WTC11 (cell line): ENCODE measurements around the gene NOD1. TPM values are rescaled to one million over a fixed set of nuclear protein-coding genes. Genes with fewer than 3 reads are reported as not detected.

Source experiments
- ATAC-seq: fragments of 200-7000 bp; cut with Tn5 transposase; 2 replicates; pipeline ENCODE4 v1.10.0; 2021; ENCODE audit warnings: mild to moderate bottlenecking, moderate library complexity
- CTCF ChIA-PET: fragments of 300-600 bp; sonication (Branson Sonifier 250); formaldehyde crosslinking; loops from one replicate; lab custom pipeline; 2021; ENCODE audit warnings: antibody characterized with exemption; lab: Charles Lee
- POLR2A ChIA-PET: fragments of 350-600 bp; sonication (Branson Sonifier 250); formaldehyde crosslinking; loops from one replicate; lab custom pipeline; 2021; ENCODE audit warnings: antibody characterized with exemption; lab: Charles Lee
- DNase-seq: peaks from one replicate; pipeline ENCODE4 v3.0.0; 2021; ENCODE audit warnings: low spot score
- H3K27ac Mint-ChIP-seq: 2 replicates; pipeline ENCODE4 v1.8.0; 2021; ENCODE audit warnings: mixed read lengths
- H3K27me3 Mint-ChIP-seq: 2 replicates; pipeline ENCODE4 v1.8.0; 2021; ENCODE audit warnings: low read depth, mild to moderate bottlenecking, moderate library complexity, mixed read lengths
- H3K36me3 Mint-ChIP-seq: 2 replicates; pipeline ENCODE4 v1.8.0; 2021; ENCODE audit warnings: mixed read lengths
- H3K4me1 Mint-ChIP-seq: 2 replicates; pipeline ENCODE4 v1.8.0; 2022; ENCODE audit warnings: mixed read lengths
- H3K4me3 Mint-ChIP-seq: 2 replicates; pipeline ENCODE4 v1.8.0; 2021; ENCODE audit warnings: mild to moderate bottlenecking, moderate library complexity, mixed read lengths
- H3K9me3 Mint-ChIP-seq: 2 replicates; pipeline ENCODE4 v1.8.0; 2021; ENCODE audit warnings: mixed read lengths
- AR ChIP-seq: fragments of 250-450 bp; sonication (Bioruptor Pico); IDR thresholded peaks from 2 replicates; pipeline ENCODE4 v1.9.0; 2021; ENCODE audit warnings: mild to moderate bottlenecking
- E2F1 ChIP-seq: sonication (generic); formaldehyde crosslinking; IDR thresholded peaks from 2 replicates; pipeline ENCODE4 v1.8.0; 2022; ENCODE audit warnings: mild to moderate bottlenecking, missing genetic modification reagents
- E2F5 ChIP-seq: sonication (generic); formaldehyde crosslinking; IDR thresholded peaks from 2 replicates; pipeline ENCODE4 v1.8.1; 2022; ENCODE audit warnings: mild to moderate bottlenecking, moderate library complexity, missing genetic modification reagents
- ESRRA ChIP-seq: sonication (generic); formaldehyde crosslinking; IDR thresholded peaks from 2 replicates; pipeline ENCODE4 v1.8.1; 2022; ENCODE audit warnings: mild to moderate bottlenecking, missing genetic modification reagents, borderline replicate concordance
- FOXJ3 ChIP-seq: sonication (generic); formaldehyde crosslinking; IDR thresholded peaks from 2 replicates; pipeline ENCODE4 v1.9.0; 2021; ENCODE audit warnings: missing genetic modification reagents, mild to moderate bottlenecking, borderline replicate concordance
- FOXK1 ChIP-seq: sonication (generic); formaldehyde crosslinking; IDR thresholded peaks from 2 replicates; pipeline ENCODE4 v1.8.0; 2022; ENCODE audit warnings: mild to moderate bottlenecking, moderate library complexity, missing genetic modification reagents
- GABPB1 ChIP-seq: sonication (generic); formaldehyde crosslinking; IDR thresholded peaks from 2 replicates; pipeline ENCODE4 v1.8.1; 2023; ENCODE audit warnings: mild to moderate bottlenecking, missing genetic modification reagents
- IRF2 ChIP-seq: sonication (generic); formaldehyde crosslinking; IDR thresholded peaks from 2 replicates; pipeline ENCODE4 v1.8.0; 2022; ENCODE audit warnings: low read depth, missing genetic modification reagents, borderline replicate concordance
- NR1H2 ChIP-seq: sonication (generic); formaldehyde crosslinking; IDR thresholded peaks from 2 replicates; pipeline ENCODE4 v1.9.0; 2021; ENCODE audit warnings: mild to moderate bottlenecking, moderate library complexity, missing genetic modification reagents
- RELA ChIP-seq: sonication (generic); formaldehyde crosslinking; IDR thresholded peaks from 2 replicates; pipeline ENCODE4 v1.8.1; 2022; ENCODE audit warnings: missing genetic modification reagents, mild to moderate bottlenecking, borderline replicate concordance
- TCF7 ChIP-seq: sonication (generic); formaldehyde crosslinking; IDR thresholded peaks from 2 replicates; pipeline ENCODE4 v1.8.0; 2022; ENCODE audit warnings: mild to moderate bottlenecking, low read depth, missing genetic modification reagents, moderate library complexity
- TEAD4 ChIP-seq: sonication (generic); formaldehyde crosslinking; IDR thresholded peaks from 2 replicates; pipeline ENCODE4 v1.8.0; 2022; ENCODE audit warnings: mild to moderate bottlenecking, missing genetic modification reagents
- ZNF281 ChIP-seq: sonication (generic); formaldehyde crosslinking; IDR thresholded peaks from 2 replicates; pipeline ENCODE4 v1.8.0; 2023; ENCODE audit warnings: mild to moderate bottlenecking, missing genetic modification reagents
- total RNA-seq: library from RNA; stranded (reverse); gene quantifications from 3 replicates; pipeline ENCODE4 v1.2.3, GENCODE V29; 2021
- TF ChIP-seq, protein P1 (sequence below): sonication (generic); formaldehyde crosslinking; IDR thresholded peaks from 2 replicates; pipeline ENCODE4 v1.8.0; 2022; ENCODE audit warnings: mild to moderate bottlenecking, missing genetic modification reagents
- TF ChIP-seq, protein P2 (sequence below): sonication (generic); formaldehyde crosslinking; IDR thresholded peaks from 2 replicates; pipeline ENCODE4 v1.8.1; 2022; ENCODE audit warnings: missing genetic modification reagents, borderline replicate concordance
- TF ChIP-seq, protein P3 (sequence below): fragments of 250-450 bp; sonication (Bioruptor Pico); IDR thresholded peaks from 2 replicates; pipeline ENCODE4 v2.1.2; 2022; ENCODE audit warnings: mild to moderate bottlenecking, moderate library complexity
- TF ChIP-seq, protein P4 (sequence below): sonication (generic); formaldehyde crosslinking; conservative IDR thresholded peaks from 2 replicates; pipeline ENCODE4 v1.8.1; 2022; ENCODE audit warnings: mild to moderate bottlenecking, missing genetic modification reagents

Gene NOD1
- total RNA-seq, 1 experiment from 2014 or later = 6.4 TPM

GRCh38 chr7:30412782-30413504 lies 65.6 kb downstream of the NOD1 start:
- POLR2A ChIA-PET = no interaction called here
- 0 out of 2 replicates have a peak overlapping the region, but pooled peaks have one; percentile 51 for H3K27ac Mint-ChIP-seq

GRCh38 chr7:30411897-30412296 lies 66.7 kb downstream of the NOD1 start:
- Mint-ChIP-seq H3K4me3 (no peak overlapping the region), H3K36me3 (peaks cover 12% of the 10 kb centered on the region), H3K9me3 (peaks cover 12% of the 10 kb centered on the region), H3K27ac (no peak overlapping the region), H3K27me3 (peaks cover 3% of the 10 kb centered on the region; the same call in 1 of the 2 replicates), H3K4me1 (peaks cover 2% of the 10 kb centered on the region; the same call in 1 of the 2 replicates)
- POLR2A ChIA-PET = no interaction called here
- TF ChIP-seq TCF7 (CRISPR knock-in tag) = no peak
- no peak for TF ChIP-seq GABPB1 (CRISPR knock-in tag)
- no peak for ATAC-seq
- CTCF ChIA-PET = interaction anchor here (1.0 to 5.3 kb wide), 2 partner anchors 135 to 247 kb away, joined by 5 to 60 read pairs; no protein-coding TSS in a partner anchor
- DNase-seq = no peak

More at GRCh38 chr7:30412782-30413504, 65.6 kb downstream of the NOD1 start:
- ATAC-seq = peak; percentile 98
- H3K36me3 Mint-ChIP-seq = peaks cover 12% of the 10 kb centered on the region
- H3K9me3 Mint-ChIP-seq = peaks cover 12% of the 10 kb centered on the region
- CTCF ChIA-PET = interaction anchor here (0.6 to 5.3 kb wide), 9 partner anchors 17 to 253 kb away, joined by 3 to 60 read pairs (median 5); no protein-coding TSS in a partner anchor
- DNase-seq = no peak
- peaks cover 2% of the 10 kb centered on the region; the same call in 1 of the 2 replicates for H3K4me1 Mint-ChIP-seq
- TF ChIP-seq TCF7 (CRISPR knock-in tag) (no peak), FOXK1 (CRISPR knock-in tag) (no peak), AR (CRISPR knock-in tag) (no peak), RELA (CRISPR knock-in tag) (no peak)
- TF ChIP-seq, protein P1, sequence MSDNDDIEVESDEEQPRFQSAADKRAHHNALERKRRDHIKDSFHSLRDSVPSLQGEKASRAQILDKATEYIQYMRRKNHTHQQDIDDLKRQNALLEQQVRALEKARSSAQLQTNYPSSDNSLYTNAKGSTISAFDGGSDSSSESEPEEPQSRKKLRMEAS = 0 out of 2 replicates have a peak, but pooled peaks have one; percentile 37
- H3K27me3 Mint-ChIP-seq = peaks cover 3% of the 10 kb centered on the region
- H3K4me3 Mint-ChIP-seq = no peak overlapping the region

- Mint-ChIP-seq H3K4me1 (peaks cover 2% of the 10 kb centered on the region; the same call in 1 of the 2 replicates), H3K9me3 (peaks cover 12% of the 10 kb centered on the region), H3K36me3 (peaks cover 12% of the 10 kb centered on the region), H3K27ac (no peak overlapping the region), H3K4me3 (no peak overlapping the region), H3K27me3 (peaks cover 3% of the 10 kb centered on the region; the same call in 1 of the 2 replicates)
- no peak for DNase-seq
- ChIA-PET POLR2A (no interaction called here), CTCF (interaction anchor here (0.9 to 5.3 kb wide), 2 partner anchors 134 to 247 kb away, joined by 4 to 60 read pairs; no protein-coding TSS in a partner anchor)
- no peak for ATAC-seq
- TF ChIP-seq, protein P2, sequence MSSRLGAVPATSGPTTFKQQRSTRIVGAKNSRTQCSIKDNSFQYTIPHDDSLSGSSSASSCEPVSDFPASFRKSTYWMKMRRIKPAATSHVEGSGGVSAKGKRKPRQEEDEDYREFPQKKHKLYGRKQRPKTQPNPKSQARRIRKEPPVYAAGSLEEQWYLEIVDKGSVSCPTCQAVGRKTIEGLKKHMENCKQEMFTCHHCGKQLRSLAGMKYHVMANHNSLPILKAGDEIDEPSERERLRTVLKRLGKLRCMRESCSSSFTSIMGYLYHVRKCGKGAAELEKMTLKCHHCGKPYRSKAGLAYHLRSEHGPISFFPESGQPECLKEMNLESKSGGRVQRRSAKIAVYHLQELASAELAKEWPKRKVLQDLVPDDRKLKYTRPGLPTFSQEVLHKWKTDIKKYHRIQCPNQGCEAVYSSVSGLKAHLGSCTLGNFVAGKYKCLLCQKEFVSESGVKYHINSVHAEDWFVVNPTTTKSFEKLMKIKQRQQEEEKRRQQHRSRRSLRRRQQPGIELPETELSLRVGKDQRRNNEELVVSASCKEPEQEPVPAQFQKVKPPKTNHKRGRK (CRISPR knock-in tag) = no peak
- no peak for TF ChIP-seq E2F5 (CRISPR knock-in tag)
- TF ChIP-seq, protein P3, sequence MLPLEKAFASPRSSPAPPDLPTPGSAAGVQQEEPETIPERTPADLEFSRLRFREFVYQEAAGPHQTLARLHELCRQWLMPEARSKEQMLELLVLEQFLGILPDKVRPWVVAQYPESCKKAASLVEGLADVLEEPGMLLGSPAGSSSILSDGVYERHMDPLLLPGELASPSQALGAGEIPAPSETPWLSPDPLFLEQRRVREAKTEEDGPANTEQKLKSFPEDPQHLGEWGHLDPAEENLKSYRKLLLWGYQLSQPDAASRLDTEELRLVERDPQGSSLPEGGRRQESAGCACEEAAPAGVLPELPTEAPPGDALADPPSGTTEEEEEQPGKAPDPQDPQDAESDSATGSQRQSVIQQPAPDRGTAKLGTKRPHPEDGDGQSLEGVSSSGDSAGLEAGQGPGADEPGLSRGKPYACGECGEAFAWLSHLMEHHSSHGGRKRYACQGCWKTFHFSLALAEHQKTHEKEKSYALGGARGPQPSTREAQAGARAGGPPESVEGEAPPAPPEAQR (CRISPR knock-in tag) = no peak
- no peak for TF ChIP-seq ZNF281 (CRISPR knock-in tag)
- no peak for TF ChIP-seq TEAD4 (CRISPR knock-in tag)
- TF ChIP-seq, protein P4, sequence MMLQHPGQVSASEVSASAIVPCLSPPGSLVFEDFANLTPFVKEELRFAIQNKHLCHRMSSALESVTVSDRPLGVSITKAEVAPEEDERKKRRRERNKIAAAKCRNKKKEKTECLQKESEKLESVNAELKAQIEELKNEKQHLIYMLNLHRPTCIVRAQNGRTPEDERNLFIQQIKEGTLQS (CRISPR knock-in tag) = no peak
- TF ChIP-seq NR1H2 (CRISPR knock-in tag) = no peak
- TF ChIP-seq IRF2 = no peak
- no peak for TF ChIP-seq FOXJ3 (CRISPR knock-in tag)
- no peak for TF ChIP-seq ESRRA
- no peak for TF ChIP-seq TCF7 (CRISPR knock-in tag)
- TF ChIP-seq E2F1 = no peak
Observed at GRCh38 chr7:30411173-30411572, 67.4 kb downstream of the NOD1 start.
